Activated CD4-positive, alpha-beta T cell treated with anti-CD3 and anti-CD28 coated beads, Interleukin-2, Interleukin-6, amounts not matched to agents 100 ng/mL and 50 ng/mL, durations not matched to agents 16 hours and 8 hours (primary cell): ENCODE results near the gene MSI2.
A peak's percentile ranks its signal among the peaks of the same experiment; 100 is the strongest.

Experiments used
- DNase-seq: peaks from one replicate; pipeline ENCODE4 v3.0.0-alpha.2; 2020

The MSI2 gene

GRCh38 chr17:57633236-57633635, 376.9 kb downstream of the MSI2 start:
- no peak for DNase-seq

- no peak for DNase-seq
Measured at GRCh38 chr17:57634713-57635465, 378.6 kb downstream of the MSI2 start.

- DNase-seq: no peak
Measured at GRCh38 chr17:57636274-57636673, 380.0 kb downstream of the MSI2 start.

- DNase-seq: no peak
Measured at GRCh38 chr17:57636985-57637665, 380.8 kb downstream of the MSI2 start.

GRCh38 chr17:57637666-57638010, 381.3 kb downstream of the MSI2 start:
- DNase-seq: no peak

- no peak for DNase-seq
Measured at GRCh38 chr17:57638284-57638683, 382.0 kb downstream of the MSI2 start.

GRCh38 chr17:57639381-57639780, 383.1 kb downstream of the MSI2 start:
- no peak for DNase-seq

GRCh38 chr17:57640079-57640478, 383.8 kb downstream of the MSI2 start:
- DNase-seq: no peak

- DNase-seq: no peak
Measured at GRCh38 chr17:57641761-57642160, 385.4 kb downstream of the MSI2 start.

- no peak for DNase-seq
Measured at GRCh38 chr17:57643062-57643461, 386.7 kb downstream of the MSI2 start.

- no peak for DNase-seq
Measured at GRCh38 chr17:57644326-57644725, 388.0 kb downstream of the MSI2 start.

- peak; percentile 60 for DNase-seq
Measured at GRCh38 chr17:57645950-57646665, 389.8 kb downstream of the MSI2 start.

GRCh38 chr17:57648720-57649119, 392.4 kb downstream of the MSI2 start:
- DNase-seq: no peak

GRCh38 chr17:57649191-57649590, 392.9 kb downstream of the MSI2 start:
- DNase-seq: no peak

- DNase-seq: no peak
Measured at GRCh38 chr17:57649731-57650484, 393.6 kb downstream of the MSI2 start.

GRCh38 chr17:57650548-57650947, 394.2 kb downstream of the MSI2 start:
- DNase-seq: no peak

GRCh38 chr17:57651451-57651850, 395.1 kb downstream of the MSI2 start:
- DNase-seq: no peak

- DNase-seq: no peak
Measured at GRCh38 chr17:57651996-57652395, 395.7 kb downstream of the MSI2 start.

GRCh38 chr17:57652811-57653210, 396.5 kb downstream of the MSI2 start:
- DNase-seq: no peak

- no peak for DNase-seq
Measured at GRCh38 chr17:57653279-57653678, 397.0 kb downstream of the MSI2 start.

GRCh38 chr17:57654040-57654775, 397.9 kb downstream of the MSI2 start:
- no peak for DNase-seq

GRCh38 chr17:57655553-57655952, 399.2 kb downstream of the MSI2 start:
- no peak for DNase-seq

GRCh38 chr17:57657211-57657610, 400.9 kb downstream of the MSI2 start:
- DNase-seq: no peak
